ENCODE data around the gene AURKA.
"Not testable (repeated sequence)": the region's sequence is repeated elsewhere in the genome, so short reads cannot be mapped to it uniquely, and the experiment has no call there.

The AURKA gene

DNA sequence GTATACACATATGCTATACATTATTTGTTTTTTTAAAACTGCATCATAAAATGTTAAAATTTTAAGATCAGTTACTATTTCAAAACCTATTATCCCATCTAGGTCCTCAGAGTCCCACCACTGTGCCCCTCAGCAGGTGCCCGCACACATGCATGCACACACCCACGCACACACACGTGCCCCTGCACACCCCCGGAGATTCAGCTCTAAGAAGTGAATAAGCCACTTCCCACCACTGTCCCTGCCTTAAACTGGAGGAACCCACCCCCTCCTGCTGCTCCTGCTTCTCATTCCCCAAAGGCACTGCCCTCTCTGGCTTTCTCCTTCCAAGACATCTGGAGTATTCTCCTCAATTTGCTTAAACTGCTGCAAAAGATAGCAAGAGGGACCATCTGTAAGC is 38.7 kb downstream of the AURKA start:
- no peak for DNase-seq

GRCh38 chr20:56352345-56353055 is 39.5 kb downstream of the AURKA start:
- no peak for DNase-seq

DNA sequence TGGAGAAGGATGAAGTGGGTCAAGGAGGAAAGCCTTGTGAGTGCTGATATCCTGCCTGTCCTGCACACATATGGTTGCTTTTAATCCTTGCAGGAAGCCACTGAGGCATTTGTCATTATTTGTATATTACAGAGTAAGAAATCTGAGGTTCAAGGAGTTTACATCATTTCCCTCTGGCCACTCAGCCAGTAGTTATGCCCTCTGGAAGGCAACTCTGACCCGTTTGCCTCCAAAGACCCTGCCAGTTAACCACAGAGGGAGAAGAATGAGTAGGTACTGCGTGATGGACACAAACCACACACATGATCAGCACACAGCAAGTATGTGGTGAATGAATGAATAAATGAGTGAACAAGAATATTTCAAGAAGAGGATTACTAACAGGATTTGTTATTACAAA is 41.2 kb downstream of the AURKA start:
- no peak for DNase-seq

GRCh38 chr20:56348746-56349145 is 43.3 kb downstream of the AURKA start:
- DNase-seq = no peak

GRCh38 chr20:56348305-56348693 is 43.7 kb downstream of the AURKA start:
- DNase-seq = no peak

- DNase-seq = no peak
Measured at GRCh38 chr20:56347628-56348304, 44.2 kb downstream of the AURKA start.

- no peak for DNase-seq
Measured at GRCh38 chr20:56345911-56346310, 46.1 kb downstream of the AURKA start.

DNA sequence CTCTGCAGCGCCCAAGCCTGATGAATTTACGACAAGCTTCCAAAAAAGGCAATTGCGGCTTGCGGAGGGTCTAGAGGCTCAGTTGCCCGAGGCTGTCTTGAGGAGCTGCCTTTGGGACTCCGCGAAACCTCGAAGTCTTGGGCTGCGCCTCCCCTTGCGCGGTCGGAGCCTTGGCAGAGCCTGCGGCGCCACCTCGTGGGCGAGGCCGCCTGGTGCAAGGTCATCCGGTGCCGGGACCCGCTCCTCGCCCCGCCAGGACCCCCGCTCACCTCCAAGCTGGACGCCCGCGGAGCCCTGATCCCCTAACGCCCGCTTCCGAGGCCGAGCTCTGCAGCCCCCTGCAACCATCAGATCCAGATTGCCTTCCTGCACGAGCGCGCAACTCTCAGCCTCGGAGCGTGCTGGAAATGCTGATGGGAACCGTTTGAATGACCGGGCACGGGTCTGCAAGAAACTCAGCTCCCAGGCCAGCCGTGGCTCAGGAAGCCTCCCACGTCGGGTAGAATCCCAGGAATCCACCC is 48.1 kb downstream of the AURKA start:
- DNase-seq = peak; percentile 32

- no peak for DNase-seq
Measured at GRCh38 chr20:56342783-56343182, 49.2 kb downstream of the AURKA start.

DNA sequence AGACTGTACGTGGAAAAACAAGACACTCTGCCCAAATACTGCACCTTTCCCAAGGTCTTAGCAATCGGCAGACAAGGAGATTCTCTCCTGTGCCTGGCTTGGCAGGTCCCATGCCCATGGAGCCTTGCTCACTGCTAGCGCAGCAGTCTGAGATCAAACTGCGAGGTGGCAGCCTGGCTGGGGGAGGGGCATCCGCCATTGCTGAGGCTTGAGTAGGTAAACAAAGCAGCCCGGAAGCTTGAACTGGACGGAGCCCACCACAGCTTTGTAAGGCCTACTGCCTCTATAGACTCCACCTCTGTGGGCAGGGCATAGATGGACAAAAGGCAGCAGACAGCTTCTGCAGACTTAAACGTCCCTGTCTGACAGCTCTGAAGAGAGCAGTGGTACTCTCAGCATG is 55.3 kb downstream of the AURKA start:
- not testable (repeated sequence) for DNase-seq

- no peak for DNase-seq
Measured at GRCh38 chr20:56328861-56329260, 63.2 kb downstream of the AURKA start.

DNA sequence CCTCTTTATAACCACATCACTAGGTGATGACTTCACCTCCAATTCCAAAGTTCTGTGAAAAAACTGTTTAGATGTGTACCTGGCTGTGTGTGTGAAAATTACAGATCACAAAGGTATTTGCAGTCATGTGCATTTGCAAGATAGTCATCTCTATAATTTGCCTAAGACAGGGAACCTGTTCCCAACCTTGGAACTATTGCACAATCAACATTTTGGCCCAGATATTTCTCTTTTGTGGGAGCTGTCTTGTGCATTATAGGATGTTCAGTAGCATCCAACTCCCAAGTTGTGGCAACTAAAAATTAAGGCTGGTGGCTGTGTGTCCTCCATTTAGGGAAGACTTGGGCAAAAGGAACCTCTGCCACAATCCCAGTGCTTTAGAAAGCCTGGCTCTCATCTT is 67.2 kb downstream of the AURKA start:
- DNase-seq = no peak

DNA sequence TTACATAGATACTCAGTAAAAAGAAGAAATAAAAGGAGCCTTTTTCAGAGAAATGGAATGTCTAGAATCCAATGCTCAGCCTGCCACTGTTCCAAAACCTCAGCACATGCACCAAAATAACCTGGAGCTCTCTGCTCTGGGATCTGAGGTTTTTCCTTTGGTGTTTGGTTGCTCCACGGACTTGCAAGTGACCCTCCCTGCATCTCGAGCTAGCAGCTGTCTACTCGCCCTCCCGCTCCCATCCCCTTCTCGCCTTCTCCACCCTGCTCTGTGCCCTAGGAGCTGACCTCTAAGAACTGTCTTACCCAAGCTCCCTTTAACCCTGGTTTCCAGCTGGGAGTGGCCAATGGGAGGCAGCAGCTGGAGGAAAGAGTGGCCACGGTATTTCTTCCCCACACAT is 68.4 kb downstream of the AURKA start:
- no peak for DNase-seq

DNA sequence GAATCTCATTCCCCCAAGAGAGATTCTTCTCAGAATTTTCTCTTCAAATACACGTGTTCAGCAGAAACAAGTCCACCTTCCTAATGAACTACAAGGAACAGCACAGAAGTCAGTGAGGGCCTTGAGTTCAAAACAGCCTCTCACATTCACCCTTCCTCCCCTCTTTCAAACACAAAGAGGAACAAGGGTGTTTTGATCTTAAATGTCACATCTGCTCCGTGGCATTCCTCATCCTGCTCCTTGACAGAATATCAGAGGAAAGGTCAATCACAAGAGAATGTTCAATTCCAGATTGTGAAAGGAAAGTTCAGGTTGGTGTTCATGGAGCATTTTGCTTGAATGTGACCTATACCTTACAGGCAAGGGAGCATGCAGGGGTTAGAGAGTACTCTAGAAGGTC is 68.8 kb downstream of the AURKA start:
- DNase-seq = no peak

GRCh38 chr20:56322681-56323080 is 69.3 kb downstream of the AURKA start:
- DNase-seq = no peak

Measured in inflammatory macrophage treated with lipopolysaccharide for 4 hours (primary cell).